Endothelial cell of umbilical vein (primary cell): ENCODE data around the gene KRTAP10-9. TPM values are rescaled to one million over a fixed set of nuclear protein-coding genes. Genes with fewer than 3 reads are reported as not detected.
"Not testable (repeated sequence)": the region's sequence is repeated elsewhere in the genome, so short reads cannot be mapped to it uniquely, and the experiment has no call there.

Source experiments
- BruUV-seq: library from RNA; stranded (reverse); fragments of 400-500 nt; replicated peaks from 2 replicates; lab custom pipeline; 2021; lab: Mats Ljungman, UMichigan
- CTCF ChIA-PET: fragments of 300-600, 350-600 bp; sonication (Branson Sonifier 250); formaldehyde crosslinking; loops from one replicate; lab custom pipeline; 2021; ENCODE audit warnings: antibody characterized with exemption, inconsistent platforms; lab: Charles Lee
- POLR2A ChIA-PET: fragments of 300-600, 350-600 bp; sonication (Branson Sonifier 250); formaldehyde crosslinking; loops from one replicate; lab custom pipeline; 2021; ENCODE audit warnings: antibody characterized with exemption, inconsistent platforms; lab: Charles Lee
- DNase-seq: peaks from one replicate; pipeline ENCODE4 v3.0.0-alpha.2; 2011; ENCODE audit warnings: low read depth, low spot score
- FAIRE-seq: peaks from 2 replicates; lab custom pipeline; 2011; peaks lifted over from hg19 to GRCh38; lab: Jason Lieb, UNC
- H2AFZ ChIP-seq: 2 replicates; pipeline ENCODE4 v1.6.0; 2012; ENCODE audit warnings: low read depth, low read length, control low read depth, inconsistent platforms
- H3K27ac ChIP-seq: 2 replicates; pipeline ENCODE4 v1.5.1; 2011; ENCODE audit warnings: low read depth, mild to moderate bottlenecking, control low read depth, low read length, moderate library complexity; ENCODE audit not compliant: insufficient read depth
- H3K27me3 ChIP-seq, 2 experiments: 2 replicates each; pipeline versions ENCODE4 v1.6.0 to v1.6.1; 2011; ENCODE audit warnings: low read length in 2 of 2, mixed read lengths in 1 of 2; ENCODE audit not compliant: control insufficient read depth in 2 of 2, insufficient read depth in 2 of 2
- H3K36me3 ChIP-seq, 2 experiments: 2 replicates in 1 of 2; 3 replicates in 1 of 2; pipeline ENCODE4 v1.5.1; 2011; ENCODE audit warnings: low read length in 2 of 2, mild to moderate bottlenecking in 1 of 2, moderate library complexity in 1 of 2; ENCODE audit not compliant: control insufficient read depth in 2 of 2, insufficient read depth in 2 of 2; ENCODE audit errors: extremely low read depth in 1 of 2
- H3K4me1 ChIP-seq: 3 replicates; pipeline ENCODE4 v1.5.1; 2011; ENCODE audit warnings: mild to moderate bottlenecking, low read length; ENCODE audit not compliant: control insufficient read depth, insufficient read depth; ENCODE audit errors: extremely low read depth
- H3K4me2 ChIP-seq: 2 replicates; pipeline ENCODE4 v1.6.1; 2011; ENCODE audit warnings: low read length, control low read depth, mixed read lengths; ENCODE audit not compliant: insufficient read depth
- H3K4me3 ChIP-seq, 3 experiments: fragments of 200-600 bp in 1 of 3; sonication (generic), shearing (Covaris generic) in 1 of 3; replicated peaks in 1 of 3; 2 replicates each; pipeline ENCODE4 v1.5.1; 2011 to 2016; ENCODE audit warnings: control low read depth in 3 of 3, low read length in 3 of 3, mild to moderate bottlenecking in 2 of 3, inconsistent platforms in 1 of 3, low read depth in 1 of 3, moderate library complexity in 1 of 3; ENCODE audit not compliant: insufficient read depth in 1 of 3
- H3K79me2 ChIP-seq: 2 replicates; pipeline ENCODE4 v1.6.0; 2012; ENCODE audit warnings: low read length, inconsistent platforms; ENCODE audit not compliant: control insufficient read depth, insufficient read depth
- H3K9ac ChIP-seq: replicated peaks from 2 replicates; pipeline ENCODE3; 2011; ENCODE audit warnings: low read length, control low read depth; ENCODE audit not compliant: insufficient read depth; ENCODE audit errors: extremely low read depth
- H3K9me1 ChIP-seq: replicated peaks from 3 replicates; pipeline ENCODE4 v1.6.0; 2011; ENCODE audit warnings: mild to moderate bottlenecking, low read length; ENCODE audit not compliant: control insufficient read depth, insufficient read depth; ENCODE audit errors: extremely low read depth
- H3K9me3 ChIP-seq: replicated peaks from 2 replicates; pipeline ENCODE4 v1.5.1; 2012; ENCODE audit warnings: low read length, inconsistent platforms; ENCODE audit not compliant: control insufficient read depth, insufficient read depth
- H4K20me1 ChIP-seq: replicated peaks from 2 replicates; pipeline ENCODE3; 2011; ENCODE audit warnings: mild to moderate bottlenecking, low read length; ENCODE audit not compliant: control insufficient read depth, insufficient read depth; ENCODE audit errors: extremely low read depth
- EZH2 ChIP-seq: IDR thresholded peaks from 2 replicates; pipeline ENCODE4 v1.6.1; 2012; ENCODE audit warnings: borderline replicate concordance, low read depth, mild to moderate bottlenecking, moderate library complexity, low read length, inconsistent platforms; ENCODE audit not compliant: severe bottlenecking
- FOS ChIP-seq: IDR thresholded peaks from 2 replicates; pipeline ENCODE4 v1.6.1; 2011; ENCODE audit warnings: mild to moderate bottlenecking, low read length, moderate library complexity, borderline replicate concordance; ENCODE audit not compliant: insufficient read depth
- JUN ChIP-seq: IDR thresholded peaks from 2 replicates; pipeline ENCODE4 v1.6.1; 2011; ENCODE audit warnings: borderline replicate concordance, low read depth; ENCODE audit not compliant: insufficient read length, insufficient read depth
- POLR2A ChIP-seq: IDR thresholded peaks from 2 replicates; pipeline ENCODE4 v1.6.1; 2012; ENCODE audit warnings: low read depth, mild to moderate bottlenecking, control low read depth, low read length
- dilution Hi-C: fragments of 300-500 bp; cut with MboI; formaldehyde crosslinking; loops from one replicate; pipeline ENCODE4 v1.15.0; 2019; ENCODE audit warnings: low sequenced_read_pairs; ENCODE audit not compliant: extremely low pct_ligation_motif_present
- intact Hi-C: fragments of 100-400 bp; cut with micrococcal nuclease; formaldehyde crosslinking; loops from one replicate; pipeline ENCODE4 v1.10.0; 2022
- polyA plus RNA-seq, 4 experiments: library from polyadenylated mRNA; depleted of rRNA in 3 of 4; stranded (reverse) in 3 of 4; unstranded in 1 of 4; fragments of >200 nt; gene quantifications; 2 replicates each; pipeline versions ENCODE4 v1.2.1 to v1.2.3, GENCODE V29; 2011 to 2012; ENCODE audit warnings: missing spikeins in 1 of 4
- total RNA-seq: library from RNA; stranded (reverse); gene quantifications from 2 replicates; pipeline ENCODE4 v1.2.3, GENCODE V29; 2021

KRTAP10-9 gene
- total and polyA plus RNA-seq, 2 donors (not counting 3 experiments of a cell fraction or from before 2014, with no cell fraction given): not detected

DNA sequence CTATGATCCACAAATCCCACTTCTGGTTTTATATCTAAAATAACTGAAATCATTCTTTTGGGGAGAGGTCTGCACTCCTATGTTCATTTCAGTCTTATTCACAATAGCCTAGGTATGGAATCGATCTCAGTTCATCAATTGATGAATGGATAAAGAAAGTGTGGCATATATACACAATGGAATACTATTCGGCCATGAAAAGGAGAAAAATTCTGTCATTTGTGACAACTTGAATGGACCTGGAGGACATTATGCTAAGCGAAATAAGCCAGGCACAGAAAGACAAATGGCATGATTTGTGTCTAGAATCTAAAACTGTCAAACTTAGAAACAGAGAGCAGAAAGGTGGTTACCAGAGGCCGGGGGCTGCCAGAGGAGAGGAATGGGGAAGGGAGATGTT is 20.4 kb upstream of the KRTAP10-9 start:
- POLR2A ChIA-PET: no interaction called here
- Histone ChIP-seq H3K4me3 (no peak overlapping the region), H3K27ac (no peak overlapping the region), H3K4me1 (no peaks in the 10 kb centered on the region), H3K36me3 (no peaks in the 10 kb centered on the region), H3K9me1 (no peaks in the 10 kb centered on the region), H3K9me3 (no peaks in the 10 kb centered on the region), H3K9ac (no peak overlapping the region), H3K4me2 (no peak overlapping the region), H3K79me2 (no peaks in the 10 kb centered on the region), H2AFZ (no peak overlapping the region), H4K20me1 (no peaks in the 10 kb centered on the region), H3K27me3 (peaks cover 1 to 3% of the 10 kb centered on the region in 2 experiments)
- FAIRE-seq (no peak), DNase-seq (no peak)
- dilution Hi-C loops (no loop called here), intact Hi-C loops (loop anchor here (5.0 kb wide), 1 partner anchor 44 kb away; no protein-coding TSS in a partner anchor)
- CTCF ChIA-PET: no interaction called here
- no TSS peak for BruUV-seq
- TF ChIP-seq FOS (no peak), JUN (no peak), POLR2A (no peak)

DNA sequence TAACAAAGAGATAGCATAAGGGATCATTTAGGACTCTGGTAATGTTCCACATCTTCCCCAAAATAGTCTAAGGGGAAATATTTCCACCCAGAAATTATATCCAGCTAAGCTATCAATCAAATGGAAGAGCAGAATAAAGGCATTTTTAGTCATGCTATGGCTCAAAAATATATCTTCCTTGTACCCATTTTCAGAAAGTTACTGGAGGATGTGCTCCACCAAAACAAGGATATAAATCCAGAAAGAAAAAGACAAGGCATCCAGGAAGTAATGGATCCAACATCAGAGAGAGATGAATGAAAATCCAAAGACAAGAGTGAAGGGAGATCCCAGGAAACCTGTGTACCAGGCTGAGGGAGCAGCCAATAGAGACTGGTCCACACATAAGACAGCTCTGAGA is 17.7 kb upstream of the KRTAP10-9 start:
- Histone ChIP-seq H3K4me3 (no peak overlapping the region), H3K27me3 (peaks cover 1 to 3% of the 10 kb centered on the region in 2 experiments), H3K4me2 (no peak overlapping the region), H2AFZ (no peak overlapping the region), H3K9ac (no peak overlapping the region), H3K9me1 (no peaks in the 10 kb centered on the region), H3K4me1 (no peaks in the 10 kb centered on the region), H3K79me2 (no peaks in the 10 kb centered on the region), H3K9me3 (peaks cover 5% of the 10 kb centered on the region), H4K20me1 (no peaks in the 10 kb centered on the region), H3K36me3 (no peaks in the 10 kb centered on the region), H3K27ac (no peak overlapping the region)
- FAIRE-seq (no peak), DNase-seq (no peak)
- BruUV-seq: no TSS peak
- dilution Hi-C loops: no loop called here
- TF ChIP-seq EZH2: no peak
- intact Hi-C loops: loop anchor here (5.0 kb wide), 1 partner anchor 47 kb away; no protein-coding TSS in a partner anchor
- POLR2A ChIA-PET: no interaction called here
- CTCF ChIA-PET: interaction anchor here (1.4 kb wide), 1 partner anchor 10 kb away, joined by 5 read pairs; no protein-coding TSS in a partner anchor

DNA sequence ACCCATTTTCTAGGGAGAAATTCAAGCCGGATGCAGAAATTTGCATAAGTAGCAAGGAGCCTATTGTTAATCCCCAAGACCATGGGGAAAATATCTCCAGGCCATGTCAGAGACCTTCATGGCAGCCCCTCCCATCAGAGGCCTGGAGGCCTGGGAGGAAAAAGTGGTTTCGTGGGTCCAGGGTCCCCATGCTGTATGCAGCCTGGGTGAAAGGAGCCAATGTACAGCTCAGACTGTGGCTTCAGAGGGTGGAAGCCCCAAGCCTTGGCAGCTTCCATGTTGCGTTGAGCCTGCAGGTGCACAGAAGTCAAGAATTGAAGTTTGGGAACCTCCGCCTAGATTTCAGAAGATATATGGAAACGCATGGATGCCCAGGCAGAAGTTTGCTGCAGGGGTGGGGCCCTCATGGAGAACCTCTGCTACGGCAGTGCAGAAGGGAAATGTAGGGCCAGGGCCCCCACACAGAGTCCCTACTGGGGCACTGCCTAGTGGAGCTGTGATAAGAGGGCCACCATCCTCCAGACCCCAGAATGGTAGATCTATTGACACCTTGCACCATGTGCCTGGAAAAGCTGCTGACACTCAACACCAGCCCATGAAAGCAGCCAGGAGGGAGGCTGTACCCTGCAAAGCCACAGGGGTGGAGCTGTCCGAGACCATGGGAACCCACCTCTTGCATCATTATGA is 16.6 kb upstream of the KRTAP10-9 start:
- H3K4me3 ChIP-seq, H3K4me2 ChIP-seq, H3K9me1 ChIP-seq, H4K20me1 ChIP-seq, CTCF ChIA-PET, H3K27ac ChIP-seq, H3K9me3 ChIP-seq, dilution Hi-C loops, H2AFZ ChIP-seq, DNase-seq, intact Hi-C loops, H3K27me3 ChIP-seq, H3K4me1 ChIP-seq, FAIRE-seq, H3K79me2 ChIP-seq, H3K36me3 ChIP-seq, H3K9ac ChIP-seq, BruUV-seq, POLR2A ChIA-PET: not testable (repeated sequence)
